Peyer's patch (tissue), 4 donors: Measurements from ENCODE around the gene MECP2. TPM values are rescaled to one million over a fixed set of nuclear protein-coding genes. Genes with fewer than 3 reads are reported as not detected.

ENCODE experiments used
- DNase-seq, 3 donors: peaks; one replicate each; pipeline ENCODE4 v3.0.0-alpha.2; 2017 to 2019
- H3K27ac ChIP-seq, 4 donors: fragments of 200-600 bp; sonication (generic); one replicate each; pipeline ENCODE4 v1.5.1; 2016 to 2019
- H3K27me3 ChIP-seq, 2 donors: fragments of 200-600 bp; sonication (generic); one replicate each; pipeline ENCODE4 v1.5.1; 2019
- H3K36me3 ChIP-seq, 3 donors: fragments of 200-600 bp; sonication (generic); one replicate each; pipeline ENCODE4 v1.5.1; 2016 to 2019
- H3K4me1 ChIP-seq, 4 donors: fragments of 200-600 bp; sonication (generic); one replicate each; pipeline ENCODE4 v1.5.1; 2016 to 2019
- H3K4me3 ChIP-seq, 4 donors: fragments of 200-600 bp; sonication (generic); 1 replicate in 3 of 4; 2 replicates in 1 of 4; pipeline ENCODE4 v1.5.1; 2016 to 2019; ENCODE audit warnings: mild to moderate bottlenecking in 1 of 4
- H3K9me3 ChIP-seq, 4 donors: fragments of 200-600 bp; sonication (generic); one replicate each; pipeline ENCODE4 v1.5.1; 2016 to 2019; ENCODE audit warnings: mild to moderate bottlenecking in 1 of 4
- CTCF ChIP-seq, 6 experiments: fragments of 450-650 bp in 4 of 6; fragments of 200-600 bp in 2 of 6; sonication (generic) in 1 of 6; IDR thresholded peaks; one replicate each; pipeline ENCODE4 v1.5.1; 2017 to 2019; ENCODE audit warnings: antibody characterized with exemption in 6 of 6, mild to moderate bottlenecking in 3 of 6, moderate library complexity in 1 of 6
- POLR2A ChIP-seq, 2 donors: fragments of 450-650 bp; IDR thresholded peaks; one replicate each; pipeline ENCODE4 v1.5.1; 2017; ENCODE audit warnings: antibody characterized with exemption in 2 of 2, mild to moderate bottlenecking in 2 of 2, moderate library complexity in 2 of 2
- total RNA-seq, 4 donors: library from RNA; depleted of rRNA; stranded (reverse); fragments of >200 nt; gene quantifications; one replicate each; pipeline ENCODE4 v1.1.0, GENCODE V29; 2016

The MECP2 gene
- total RNA-seq, 4 donors from 2014 or later = 39.8 to 147 (median 55.4) TPM

GRCh38 chrX:154068560-154068959, 29.0 kb downstream of the MECP2 start:
- no peak for DNase-seq
- Histone ChIP-seq H3K27ac (no peak overlapping the region), H3K4me1 (no peaks in the 10 kb centered on the region), H3K4me3 (no peak overlapping the region), H3K27me3 (no peaks in the 10 kb centered on the region), H3K9me3 (no peaks in the 10 kb centered on the region), H3K36me3 (no peaks in the 10 kb centered on the region)
- TF ChIP-seq CTCF (IDR thresholded peaks at IDR 0.05) = no peak
- TF ChIP-seq POLR2A (IDR thresholded peaks at IDR 0.05) = no peak

- TF ChIP-seq CTCF (IDR thresholded peaks at IDR 0.05) (no peak), POLR2A (IDR thresholded peaks at IDR 0.05) (no peak)
- no peak for DNase-seq
- no peaks in the 10 kb centered on the region for H3K4me1 ChIP-seq
- H3K27me3 ChIP-seq = no peaks in the 10 kb centered on the region
- H3K9me3 ChIP-seq = no peaks in the 10 kb centered on the region
- H3K4me3 ChIP-seq = no peak overlapping the region
- H3K36me3 ChIP-seq = no peaks in the 10 kb centered on the region
- no peak overlapping the region for H3K27ac ChIP-seq
Observed at GRCh38 chrX:154064637-154065435, 32.7 kb downstream of the MECP2 start.

GRCh38 chrX:154063234-154063633, 34.3 kb downstream of the MECP2 start:
- DNase-seq = no peak
- no peaks in the 10 kb centered on the region for H3K9me3 ChIP-seq
- no peaks in the 10 kb centered on the region for H3K27me3 ChIP-seq
- no peak overlapping the region for H3K27ac ChIP-seq
- no peak overlapping the region for H3K4me3 ChIP-seq
- peaks cover 0 to 5% (median 0%) of the 10 kb centered on the region in 4 donors for H3K4me1 ChIP-seq
- no peaks in the 10 kb centered on the region for H3K36me3 ChIP-seq
- no peak for TF ChIP-seq POLR2A (IDR thresholded peaks at IDR 0.05)
- no peak for TF ChIP-seq CTCF (IDR thresholded peaks at IDR 0.05)

GRCh38 chrX:154061801-154062200, 35.7 kb downstream of the MECP2 start:
- TF ChIP-seq POLR2A (IDR thresholded peaks at IDR 0.05) = no peak
- no peak for DNase-seq
- H3K27me3 ChIP-seq = no peaks in the 10 kb centered on the region
- H3K27ac ChIP-seq = no peak overlapping the region
- H3K9me3 ChIP-seq = no peaks in the 10 kb centered on the region
- H3K4me3 ChIP-seq = no peak overlapping the region
- peaks cover 0 to 5% (median 0%) of the 10 kb centered on the region in 4 donors for H3K4me1 ChIP-seq
- H3K36me3 ChIP-seq = no peaks in the 10 kb centered on the region

GRCh38 chrX:154059729-154060245, 37.7 kb downstream of the MECP2 start:
- no peak overlapping the region for H3K27ac ChIP-seq
- H3K27me3 ChIP-seq = no peaks in the 10 kb centered on the region
- no peaks in the 10 kb centered on the region for H3K36me3 ChIP-seq
- TF ChIP-seq POLR2A (IDR thresholded peaks at IDR 0.05) = no peak
- TF ChIP-seq CTCF (IDR thresholded peaks at IDR 0.05) = no peak
- no peaks in the 10 kb centered on the region for H3K9me3 ChIP-seq
- H3K4me3 ChIP-seq = no peak overlapping the region
- H3K4me1 ChIP-seq = peaks cover 0 to 5% (median 0%) of the 10 kb centered on the region in 4 donors
- DNase-seq = no peak

- DNase-seq = no peak
- no peaks in the 10 kb centered on the region for H3K9me3 ChIP-seq
- no peak for TF ChIP-seq CTCF (IDR thresholded peaks at IDR 0.05)
- no peak for TF ChIP-seq POLR2A (IDR thresholded peaks at IDR 0.05)
- H3K4me3 ChIP-seq = no peak overlapping the region
- H3K36me3 ChIP-seq = no peaks in the 10 kb centered on the region
- H3K4me1 ChIP-seq = peaks cover 0 to 5% (median 0%) of the 10 kb centered on the region in 4 donors
- H3K27ac ChIP-seq = no peak overlapping the region
- no peaks in the 10 kb centered on the region for H3K27me3 ChIP-seq
Observed at GRCh38 chrX:154059231-154059630, 38.3 kb downstream of the MECP2 start.
